ENCODE measurements around the gene TARS2. TPM values are rescaled to one million over a fixed set of nuclear protein-coding genes. Genes with fewer than 3 reads are reported as not detected.

The TARS2 gene
- polyA plus RNA-seq, 3 donors: 12.0 to 14.7 (median 14.6) TPM

- H3K4me2 ChIP-seq (replicated peaks; ENCODE audit: extremely low read depth, low read length, poor library complexity, severe bottlenecking): no peak overlapping the region
- Mint-ChIP-seq H3K36me3 (no peaks in the 10 kb centered on the region), H3K4me3 (no peak overlapping the region), H3K4me1 (peaks cover 9% of the 10 kb centered on the region), H3K27me3 (ENCODE audit: low read depth in 3 of 3) (peaks cover 0 to 3% (median 2%) of the 10 kb centered on the region in 3 donors), H3K27ac (no peak overlapping the region), H3K9me3 (peaks cover 0 to 1% (median 0%) of the 10 kb centered on the region in 7 donors)
- no peaks in the 10 kb centered on the region for H3K4me1 ChIP-seq (ENCODE audit: control insufficient read depth in 1 of 2, insufficient read depth in 2 of 2, low read length in 2 of 2)
- H3K4me3 ChIP-seq (replicated peaks in 1 of 3; ENCODE audit: low read depth in 2 of 3, low read length in 3 of 3): no peak overlapping the region
- no peaks in the 10 kb centered on the region for H3K27me3 ChIP-seq (ENCODE audit: control insufficient read depth in 2 of 2, insufficient read depth in 2 of 2, low read length in 2 of 2)
- H3K36me3 ChIP-seq (replicated peaks in 1 of 2; ENCODE audit: control insufficient read depth in 1 of 2, insufficient read depth in 2 of 2, low read length in 2 of 2): no peaks in the 10 kb centered on the region
- H4K20me1 ChIP-seq (ENCODE audit: insufficient read depth, low read length): no peaks in the 10 kb centered on the region
- H2AFZ ChIP-seq (ENCODE audit: insufficient read depth, low read depth, low read length, poor library complexity, severe bottlenecking): no peak overlapping the region
- no peak for DNase-seq
- no peak overlapping the region for H3K9ac ChIP-seq (ENCODE audit: insufficient read depth, low read length, poor library complexity, severe bottlenecking)
- TF ChIP-seq, protein P1, sequence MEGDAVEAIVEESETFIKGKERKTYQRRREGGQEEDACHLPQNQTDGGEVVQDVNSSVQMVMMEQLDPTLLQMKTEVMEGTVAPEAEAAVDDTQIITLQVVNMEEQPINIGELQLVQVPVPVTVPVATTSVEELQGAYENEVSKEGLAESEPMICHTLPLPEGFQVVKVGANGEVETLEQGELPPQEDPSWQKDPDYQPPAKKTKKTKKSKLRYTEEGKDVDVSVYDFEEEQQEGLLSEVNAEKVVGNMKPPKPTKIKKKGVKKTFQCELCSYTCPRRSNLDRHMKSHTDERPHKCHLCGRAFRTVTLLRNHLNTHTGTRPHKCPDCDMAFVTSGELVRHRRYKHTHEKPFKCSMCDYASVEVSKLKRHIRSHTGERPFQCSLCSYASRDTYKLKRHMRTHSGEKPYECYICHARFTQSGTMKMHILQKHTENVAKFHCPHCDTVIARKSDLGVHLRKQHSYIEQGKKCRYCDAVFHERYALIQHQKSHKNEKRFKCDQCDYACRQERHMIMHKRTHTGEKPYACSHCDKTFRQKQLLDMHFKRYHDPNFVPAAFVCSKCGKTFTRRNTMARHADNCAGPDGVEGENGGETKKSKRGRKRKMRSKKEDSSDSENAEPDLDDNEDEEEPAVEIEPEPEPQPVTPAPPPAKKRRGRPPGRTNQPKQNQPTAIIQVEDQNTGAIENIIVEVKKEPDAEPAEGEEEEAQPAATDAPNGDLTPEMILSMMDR (IDR thresholded peaks at IDR 0.05): no peak
- H3K9me3 ChIP-seq (replicated peaks in 1 of 2; ENCODE audit: control insufficient read depth in 1 of 2, insufficient read depth in 1 of 2, low read length in 2 of 2): no peaks in the 10 kb centered on the region
- no peak overlapping the region for H3K27ac ChIP-seq (ENCODE audit: low read depth in 1 of 2, low read length in 2 of 2)
- 99% methylated on average over 8 of the region's 14 CpGs for WGBS (ENCODE audit: insufficient coverage)
- intact Hi-C loops (cut with micrococcal nuclease): no loop called here
- H3K79me2 ChIP-seq (ENCODE audit: insufficient read depth, low read length): no peaks in the 10 kb centered on the region
These were observed 48.5 kb downstream of the TARS2 start for GRCh38 chr1:150535511-150536287.

GRCh38 chr1:150536836-150537731, 49.9 kb downstream of the TARS2 start:
- 97% methylated on average over 8 of the region's 12 CpGs for WGBS (ENCODE audit: insufficient coverage)
- Mint-ChIP-seq H3K36me3 (no peaks in the 10 kb centered on the region), H3K27ac (no peak overlapping the region), H3K9me3 (peaks cover 0 to 1% (median 0%) of the 10 kb centered on the region in 7 donors), H3K4me1 (peaks cover 10% of the 10 kb centered on the region), H3K27me3 (ENCODE audit: low read depth in 3 of 3) (peaks cover 0 to 3% (median 2%) of the 10 kb centered on the region in 3 donors), H3K4me3 (no peak overlapping the region)
- no peak overlapping the region for H2AFZ ChIP-seq (ENCODE audit: insufficient read depth, low read depth, low read length, poor library complexity, severe bottlenecking)
- no peak overlapping the region for H3K4me3 ChIP-seq (replicated peaks in 1 of 3; ENCODE audit: low read depth in 2 of 3, low read length in 3 of 3)
- H3K36me3 ChIP-seq (replicated peaks in 1 of 2; ENCODE audit: control insufficient read depth in 1 of 2, insufficient read depth in 2 of 2, low read length in 2 of 2): no peaks in the 10 kb centered on the region
- H3K27ac ChIP-seq (ENCODE audit: low read depth in 1 of 2, low read length in 2 of 2): no peak overlapping the region
- H3K4me1 ChIP-seq (ENCODE audit: control insufficient read depth in 1 of 2, insufficient read depth in 2 of 2, low read length in 2 of 2): no peaks in the 10 kb centered on the region
- H3K27me3 ChIP-seq (ENCODE audit: control insufficient read depth in 2 of 2, insufficient read depth in 2 of 2, low read length in 2 of 2): no peaks in the 10 kb centered on the region
- intact Hi-C loops (cut with micrococcal nuclease): no loop called here
- no peak overlapping the region for H3K9ac ChIP-seq (ENCODE audit: insufficient read depth, low read length, poor library complexity, severe bottlenecking)
- no peaks in the 10 kb centered on the region for H3K79me2 ChIP-seq (ENCODE audit: insufficient read depth, low read length)
- no peak overlapping the region for H3K4me2 ChIP-seq (replicated peaks; ENCODE audit: extremely low read depth, low read length, poor library complexity, severe bottlenecking)
- no peaks in the 10 kb centered on the region for H3K9me3 ChIP-seq (replicated peaks in 1 of 2; ENCODE audit: control insufficient read depth in 1 of 2, insufficient read depth in 1 of 2, low read length in 2 of 2)
- TF ChIP-seq, protein P1 (IDR thresholded peaks at IDR 0.05): no peak
- DNase-seq: no peak
- H4K20me1 ChIP-seq (ENCODE audit: insufficient read depth, low read length): no peaks in the 10 kb centered on the region

All from CD14-positive monocyte (primary cell).